HepG2 (cell line): ENCODE measurements around the gene PSMD12. TPM values are rescaled to one million over a fixed set of nuclear protein-coding genes. Genes with fewer than 3 reads are reported as not detected.

Source experiments
- GZF1 ChIP-seq: sonication (generic); formaldehyde crosslinking; IDR thresholded peaks from 2 replicates; pipeline ENCODE4 v1.5.1; 2020; ENCODE audit warnings: mild to moderate bottlenecking, missing genetic modification reagents
- MED1 ChIP-seq: sonication (generic); formaldehyde crosslinking; IDR thresholded peaks from 2 replicates; pipeline ENCODE4 v1.4.0; 2020; ENCODE audit warnings: missing genetic modification reagents
- MTA3 ChIP-seq: sonication (generic); formaldehyde crosslinking; IDR thresholded peaks from 2 replicates; pipeline ENCODE4 v1.4.0; 2020; ENCODE audit warnings: missing genetic modification reagents
- TBL1XR1 ChIP-seq: fragments of 150-350 bp; IDR thresholded peaks from 2 replicates; pipeline ENCODE4 v1.6.1; 2014; ENCODE audit warnings: borderline replicate concordance, low read length; ENCODE audit not compliant: partially characterized antibody
- ZBTB1 ChIP-seq: sonication (generic); formaldehyde crosslinking; IDR thresholded peaks from 2 replicates; pipeline ENCODE4 v1.4.0; 2020; ENCODE audit warnings: missing genetic modification reagents, borderline replicate concordance
- ZNF543 ChIP-seq: sonication (generic); formaldehyde crosslinking; IDR thresholded peaks from 2 replicates; pipeline ENCODE4 v1.4.0; 2020; ENCODE audit warnings: mild to moderate bottlenecking, missing genetic modification reagents
- ZNF607 ChIP-seq: sonication (generic); formaldehyde crosslinking; IDR thresholded peaks from 2 replicates; pipeline ENCODE4 v1.5.1; 2020; ENCODE audit warnings: missing genetic modification reagents, mild to moderate bottlenecking, borderline replicate concordance
- ZNF816 ChIP-seq: sonication (generic); formaldehyde crosslinking; IDR thresholded peaks from 2 replicates; pipeline ENCODE4 v1.8.0; 2022; ENCODE audit warnings: missing genetic modification reagents, mild to moderate bottlenecking, borderline replicate concordance
- polyA plus RNA-seq, 8 experiments: library from polyadenylated mRNA; depleted of rRNA in 3 of 8; stranded (reverse) in 7 of 8; unstranded in 1 of 8; fragments of >200 nt; fragmentation: Illumina TruSeq in 4 of 8; extraction: Trizol in 4 of 8; gene quantifications; 2 replicates each; pipeline versions ENCODE4 v1.2.1 to v1.2.3, GENCODE V29; 2011 to 2016; ENCODE audit warnings: low read depth in 4 of 8, missing spikeins in 1 of 8, mixed read lengths in 1 of 8; ENCODE audit not compliant: insufficient read depth in 1 of 8
- total RNA-seq, 5 experiments: library from RNA; depleted of rRNA; stranded (reverse); fragments of >200 nt; fragmentation: Illumina TruSeq; extraction: Trizol; gene quantifications; 2 replicates each; pipeline ENCODE4 v1.2.3, GENCODE V29; 2016; ENCODE audit warnings: low read depth in 1 of 5
- TF ChIP-seq, protein P1 (sequence below): sonication (generic); formaldehyde crosslinking; IDR thresholded peaks from 2 replicates; pipeline ENCODE4 v1.4.0; 2020; ENCODE audit warnings: mild to moderate bottlenecking, missing genetic modification reagents, borderline replicate concordance
- TF ChIP-seq, protein P2 (sequence below): sonication (generic); formaldehyde crosslinking; IDR thresholded peaks from 2 replicates; pipeline ENCODE4 v1.4.0; 2020; ENCODE audit warnings: missing genetic modification reagents; ENCODE audit errors: not compliant biosample characterization
- TF ChIP-seq, protein P3 (sequence below), 2 experiments: sonication (generic) in 1 of 2; formaldehyde crosslinking in 1 of 2; IDR thresholded peaks; 2 replicates each; pipeline versions ENCODE4 v1.5.1 to v1.6.1; 2011 to 2020; ENCODE audit warnings: borderline replicate concordance in 1 of 2, low read depth in 1 of 2, low read length in 1 of 2, mild to moderate bottlenecking in 1 of 2, missing genetic modification reagents in 1 of 2, moderate library complexity in 1 of 2
- TF ChIP-seq, protein P4 (sequence below): sonication (generic); formaldehyde crosslinking; IDR thresholded peaks from 2 replicates; pipeline ENCODE4 v1.5.0; 2020; ENCODE audit warnings: mild to moderate bottlenecking, missing genetic modification reagents, borderline replicate concordance
- TF ChIP-seq, protein P5 (sequence below): sonication (generic); formaldehyde crosslinking; IDR thresholded peaks from 2 replicates; pipeline ENCODE4 v1.4.0; 2020; ENCODE audit warnings: mild to moderate bottlenecking, low read depth, missing genetic modification reagents

PSMD12 gene
- total and polyA plus RNA-seq, 2 of the 13 experiments (the other 11 are each of a cell fraction or from before 2014, with no cell fraction given) = 27.4 to 71.7 TPM

DNA sequence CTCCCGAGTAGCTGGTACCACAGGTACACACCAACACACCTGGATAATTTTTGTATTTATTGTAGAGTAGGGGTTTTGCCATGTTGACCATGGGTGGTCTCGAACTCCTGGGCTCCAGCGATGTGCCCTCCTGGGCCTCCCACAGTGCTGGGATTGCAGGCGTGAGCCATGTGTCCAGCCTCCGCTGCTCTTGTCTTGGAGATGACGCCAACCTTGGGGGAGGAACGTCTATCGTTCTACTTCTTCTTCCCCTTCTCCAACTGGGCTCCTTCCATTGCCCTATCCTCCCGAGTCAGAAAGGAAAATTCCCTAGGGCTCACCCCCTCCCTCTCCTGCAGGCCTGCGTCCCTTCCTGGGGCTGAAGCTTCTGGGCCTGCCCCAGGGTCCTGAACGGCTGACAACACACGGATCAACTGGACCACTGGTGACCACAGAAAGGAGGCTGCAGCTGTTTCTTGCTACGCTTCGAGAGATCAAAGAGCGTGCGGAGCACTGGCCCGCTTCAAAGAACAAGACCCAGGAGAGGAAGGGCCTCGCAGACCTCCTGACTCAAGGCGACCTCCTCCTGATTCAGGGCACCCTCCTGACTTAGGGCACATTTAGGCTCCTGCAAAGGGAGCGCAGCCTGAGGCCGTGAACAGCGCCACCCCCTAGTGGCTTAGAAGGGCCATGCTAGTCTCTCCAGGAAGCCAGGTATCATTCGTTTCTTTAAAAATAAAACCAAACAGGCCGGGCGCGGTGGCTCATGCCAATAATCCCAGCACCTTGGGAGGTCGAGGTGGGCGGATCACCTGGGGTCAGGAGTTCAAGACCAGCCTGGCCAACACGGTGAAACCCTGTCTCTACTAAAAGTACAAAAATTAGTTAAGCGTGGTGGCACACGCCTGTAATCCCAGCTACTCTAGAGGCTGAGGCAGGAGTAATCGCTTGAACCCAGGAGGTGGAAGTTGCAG lies 72.8 kb downstream of the PSMD12 start (continued):
- TF ChIP-seq, protein P1, sequence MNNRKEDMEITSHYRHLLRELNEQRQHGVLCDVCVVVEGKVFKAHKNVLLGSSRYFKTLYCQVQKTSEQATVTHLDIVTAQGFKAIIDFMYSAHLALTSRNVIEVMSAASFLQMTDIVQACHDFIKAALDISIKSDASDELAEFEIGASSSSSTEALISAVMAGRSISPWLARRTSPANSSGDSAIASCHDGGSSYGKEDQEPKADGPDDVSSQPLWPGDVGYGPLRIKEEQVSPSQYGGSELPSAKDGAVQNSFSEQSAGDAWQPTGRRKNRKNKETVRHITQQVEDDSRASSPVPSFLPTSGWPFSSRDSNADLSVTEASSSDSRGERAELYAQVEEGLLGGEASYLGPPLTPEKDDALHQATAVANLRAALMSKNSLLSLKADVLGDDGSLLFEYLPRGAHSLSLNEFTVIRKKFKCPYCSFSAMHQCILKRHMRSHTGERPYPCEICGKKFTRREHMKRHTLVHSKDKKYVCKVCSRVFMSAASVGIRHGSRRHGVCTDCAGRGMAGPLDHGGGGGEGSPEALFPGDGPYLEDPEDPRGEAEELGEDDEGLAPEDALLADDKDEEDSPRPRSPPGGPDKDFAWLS = no peak
- no peak for TF ChIP-seq ZBTB1 (CRISPR knock-in tag)
- TF ChIP-seq ZNF543 (CRISPR knock-in tag) = no peak
- TF ChIP-seq, protein P2, sequence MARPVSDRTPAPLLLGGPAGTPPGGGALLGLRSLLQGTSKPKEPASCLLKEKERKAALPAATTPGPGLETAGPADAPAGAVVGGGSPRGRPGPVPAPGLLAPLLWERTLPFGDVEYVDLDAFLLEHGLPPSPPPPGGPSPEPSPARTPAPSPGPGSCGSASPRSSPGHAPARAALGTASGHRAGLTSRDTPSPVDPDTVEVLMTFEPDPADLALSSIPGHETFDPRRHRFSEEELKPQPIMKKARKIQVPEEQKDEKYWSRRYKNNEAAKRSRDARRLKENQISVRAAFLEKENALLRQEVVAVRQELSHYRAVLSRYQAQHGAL = no peak
- no peak for TF ChIP-seq MTA3 (CRISPR knock-in tag)
- peak; percentile 43; the same call in 1 of the 2 replicates for TF ChIP-seq GZF1 (CRISPR knock-in tag)
- TF ChIP-seq MED1 (CRISPR knock-in tag) = no peak
- TF ChIP-seq, protein P3, sequence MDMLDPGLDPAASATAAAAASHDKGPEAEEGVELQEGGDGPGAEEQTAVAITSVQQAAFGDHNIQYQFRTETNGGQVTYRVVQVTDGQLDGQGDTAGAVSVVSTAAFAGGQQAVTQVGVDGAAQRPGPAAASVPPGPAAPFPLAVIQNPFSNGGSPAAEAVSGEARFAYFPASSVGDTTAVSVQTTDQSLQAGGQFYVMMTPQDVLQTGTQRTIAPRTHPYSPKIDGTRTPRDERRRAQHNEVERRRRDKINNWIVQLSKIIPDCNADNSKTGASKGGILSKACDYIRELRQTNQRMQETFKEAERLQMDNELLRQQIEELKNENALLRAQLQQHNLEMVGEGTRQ (IDR thresholded peaks at IDR 0.05; ENCODE audit: low read depth, low read length) = no peak
- TF ChIP-seq, protein P3 (CRISPR knock-in tag; IDR thresholded peaks at IDR 0.05; ENCODE audit: borderline replicate concordance) = no peak
- TF ChIP-seq, protein P4, sequence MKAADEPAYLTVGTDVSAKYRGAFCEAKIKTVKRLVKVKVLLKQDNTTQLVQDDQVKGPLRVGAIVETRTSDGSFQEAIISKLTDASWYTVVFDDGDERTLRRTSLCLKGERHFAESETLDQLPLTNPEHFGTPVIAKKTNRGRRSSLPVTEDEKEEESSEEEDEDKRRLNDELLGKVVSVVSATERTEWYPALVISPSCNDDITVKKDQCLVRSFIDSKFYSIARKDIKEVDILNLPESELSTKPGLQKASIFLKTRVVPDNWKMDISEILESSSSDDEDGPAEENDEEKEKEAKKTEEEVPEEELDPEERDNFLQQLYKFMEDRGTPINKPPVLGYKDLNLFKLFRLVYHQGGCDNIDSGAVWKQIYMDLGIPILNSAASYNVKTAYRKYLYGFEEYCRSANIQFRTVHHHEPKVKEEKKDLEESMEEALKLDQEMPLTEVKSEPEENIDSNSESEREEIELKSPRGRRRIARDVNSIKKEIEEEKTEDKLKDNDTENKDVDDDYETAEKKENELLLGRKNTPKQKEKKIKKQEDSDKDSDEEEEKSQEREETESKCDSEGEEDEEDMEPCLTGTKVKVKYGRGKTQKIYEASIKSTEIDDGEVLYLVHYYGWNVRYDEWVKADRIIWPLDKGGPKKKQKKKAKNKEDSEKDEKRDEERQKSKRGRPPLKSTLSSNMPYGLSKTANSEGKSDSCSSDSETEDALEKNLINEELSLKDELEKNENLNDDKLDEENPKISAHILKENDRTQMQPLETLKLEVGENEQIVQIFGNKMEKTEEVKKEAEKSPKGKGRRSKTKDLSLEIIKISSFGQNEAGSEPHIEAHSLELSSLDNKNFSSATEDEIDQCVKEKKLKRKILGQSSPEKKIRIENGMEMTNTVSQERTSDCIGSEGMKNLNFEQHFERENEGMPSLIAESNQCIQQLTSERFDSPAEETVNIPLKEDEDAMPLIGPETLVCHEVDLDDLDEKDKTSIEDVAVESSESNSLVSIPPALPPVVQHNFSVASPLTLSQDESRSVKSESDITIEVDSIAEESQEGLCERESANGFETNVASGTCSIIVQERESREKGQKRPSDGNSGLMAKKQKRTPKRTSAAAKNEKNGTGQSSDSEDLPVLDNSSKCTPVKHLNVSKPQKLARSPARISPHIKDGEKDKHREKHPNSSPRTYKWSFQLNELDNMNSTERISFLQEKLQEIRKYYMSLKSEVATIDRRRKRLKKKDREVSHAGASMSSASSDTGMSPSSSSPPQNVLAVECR = no peak; the same call in 1 of the 2 replicates
- TF ChIP-seq, protein P5, sequence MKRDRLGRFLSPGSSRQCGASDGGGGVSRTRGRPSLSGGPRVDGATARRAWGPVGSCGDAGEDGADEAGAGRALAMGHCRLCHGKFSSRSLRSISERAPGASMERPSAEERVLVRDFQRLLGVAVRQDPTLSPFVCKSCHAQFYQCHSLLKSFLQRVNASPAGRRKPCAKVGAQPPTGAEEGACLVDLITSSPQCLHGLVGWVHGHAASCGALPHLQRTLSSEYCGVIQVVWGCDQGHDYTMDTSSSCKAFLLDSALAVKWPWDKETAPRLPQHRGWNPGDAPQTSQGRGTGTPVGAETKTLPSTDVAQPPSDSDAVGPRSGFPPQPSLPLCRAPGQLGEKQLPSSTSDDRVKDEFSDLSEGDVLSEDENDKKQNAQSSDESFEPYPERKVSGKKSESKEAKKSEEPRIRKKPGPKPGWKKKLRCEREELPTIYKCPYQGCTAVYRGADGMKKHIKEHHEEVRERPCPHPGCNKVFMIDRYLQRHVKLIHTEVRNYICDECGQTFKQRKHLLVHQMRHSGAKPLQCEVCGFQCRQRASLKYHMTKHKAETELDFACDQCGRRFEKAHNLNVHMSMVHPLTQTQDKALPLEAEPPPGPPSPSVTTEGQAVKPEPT (CRISPR knock-in tag) = no peak
- TF ChIP-seq TBL1XR1 = no peak
- TF ChIP-seq ZNF816 (CRISPR knock-in tag) = no peak
- no peak for TF ChIP-seq ZNF607 (CRISPR knock-in tag)
